Measurements from ENCODE around the gene FTSJ1. TPM values are rescaled to one million over a fixed set of nuclear protein-coding genes. Genes with fewer than 3 reads are reported as not detected.
"Not testable (repeated sequence)": the region's sequence is repeated elsewhere in the genome, so short reads cannot be mapped to it uniquely, and the experiment has no call there.

FTSJ1 gene, protein sequence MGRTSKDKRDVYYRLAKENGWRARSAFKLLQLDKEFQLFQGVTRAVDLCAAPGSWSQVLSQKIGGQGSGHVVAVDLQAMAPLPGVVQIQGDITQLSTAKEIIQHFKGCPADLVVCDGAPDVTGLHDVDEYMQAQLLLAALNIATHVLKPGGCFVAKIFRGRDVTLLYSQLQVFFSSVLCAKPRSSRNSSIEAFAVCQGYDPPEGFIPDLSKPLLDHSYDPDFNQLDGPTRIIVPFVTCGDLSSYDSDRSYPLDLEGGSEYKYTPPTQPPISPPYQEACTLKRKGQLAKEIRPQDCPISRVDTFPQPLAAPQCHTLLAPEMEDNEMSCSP
- 10 to 100 TPM; 51.4 to 64.9 (median 56.8) TPM for total RNA-seq
- total RNA-seq (2013), result 47.1 TPM
- total RNA-seq, result 49.7 to 147 (median 60.1) reads per million in 29 experiments

DNA sequence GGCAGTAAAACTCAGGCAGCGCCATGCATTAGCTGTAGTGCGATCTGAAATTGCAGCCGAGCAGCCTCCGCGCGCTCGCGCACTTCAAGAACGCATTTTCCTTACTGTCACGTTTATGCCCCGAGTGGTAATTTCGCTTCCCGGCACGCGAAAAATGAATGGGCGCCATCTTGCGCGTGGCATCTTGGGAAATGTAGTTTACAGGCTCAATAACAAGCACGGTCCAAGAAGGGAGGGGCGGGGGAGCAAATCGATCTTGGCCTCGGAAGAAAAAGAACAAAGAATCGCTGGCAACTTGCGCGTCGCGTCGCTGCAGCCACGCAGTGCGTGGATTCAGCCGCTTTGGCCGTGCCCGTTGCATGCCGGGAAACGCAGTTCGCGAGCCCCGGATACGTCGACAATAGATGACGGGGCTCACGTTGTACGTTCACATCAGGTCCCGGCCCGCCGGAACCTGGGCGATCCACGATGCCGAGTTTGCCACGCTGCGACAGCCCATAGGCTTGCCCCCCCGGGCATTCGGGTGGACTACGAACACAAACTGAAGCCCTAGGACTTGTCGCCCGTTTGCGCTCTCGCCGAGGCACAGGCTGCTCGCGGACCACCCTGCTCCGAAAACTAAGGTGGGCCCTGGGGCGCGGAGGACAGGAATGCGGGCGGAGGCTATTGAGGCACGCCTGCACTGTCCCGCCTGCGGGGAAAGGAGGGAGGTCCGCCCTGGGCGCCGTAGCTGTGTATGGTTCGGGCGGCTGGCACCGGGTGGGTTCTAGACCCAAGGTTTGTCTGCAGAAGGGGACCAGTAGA lies at the start of gene FTSJ1:
Gene FTSJ1 (plus strand): TSS at position 426 of the 804 bp plus-strand sequence. CDS start 1,849 bp downstream, outside the sequence.
- H3K9me3 Mint-ChIP-seq, result no peaks in the 10 kb centered on the region
- ChIA-PET POLR2A (no interaction called here), CTCF (no interaction called here)
- H3K4me1 ChIP-seq (ENCODE audit: control insufficient read depth in 1 of 2, extremely low read depth in 1 of 2, insufficient read depth in 2 of 2, low read length in 2 of 2), result peaks cover 4 to 16% of the 10 kb centered on the region in 2 experiments
- H3K36me3 Mint-ChIP-seq, result peaks cover 16% of the 10 kb centered on the region
- DNase-seq (peak; percentile 68 to 95 (median 90)), ATAC-seq (replicated peaks in 1 of 4) (peak; percentile 93 to 96 (median 95))
- WGBS (ENCODE audit: insufficient coverage), result 0% methylated on average over 41 of the region's 75 CpGs
- H3K4me3 ChIP-seq (ENCODE audit: control insufficient read depth in 1 of 2, extremely low read depth in 1 of 2, low read length in 1 of 2), result peak within 1 kb of the TSS; percentile 70 to 92
- H3K9me3 ChIP-seq, result no peaks in the 10 kb centered on the region
- peak within 1 kb of the TSS; percentile 72 for H3K27ac ChIP-seq (ENCODE audit: low read length)
- H3K36me3 ChIP-seq (ENCODE audit: control insufficient read depth in 2 of 2, extremely low read depth in 1 of 2, insufficient read depth in 1 of 2, low read length in 1 of 2), result peaks cover 0 to 10% of the 10 kb centered on the region in 2 donors
- H3K27me3 ChIP-seq (replicated peaks in 1 of 2; ENCODE audit: control insufficient read depth in 2 of 2, extremely low read depth in 1 of 2, insufficient read depth in 2 of 2, low read length in 1 of 2), result no peaks in the 10 kb centered on the region
- H3K27ac Mint-ChIP-seq, result peak within 1 kb of the TSS; percentile 87 to 93
- H3K4me3 Mint-ChIP-seq, result peak within 1 kb of the TSS; percentile 86 to 94 (median 89)
- H3K27me3 Mint-ChIP-seq, result peaks cover 0 to 12% of the 10 kb centered on the region in 2 donors
- H3K4me1 Mint-ChIP-seq, result peaks cover 20 to 32% (median 25%) of the 10 kb centered on the region in 3 donors

- not testable (repeated sequence) for H3K27me3 Mint-ChIP-seq, H3K36me3 Mint-ChIP-seq
- ATAC-seq (replicated peaks in 1 of 4), result peak in 2 of 4 experiments; percentile 50 to 53
Observed at GRCh38 chrX:48427027-48427716, 48.8 kb upstream of the FTSJ1 start.

DNA sequence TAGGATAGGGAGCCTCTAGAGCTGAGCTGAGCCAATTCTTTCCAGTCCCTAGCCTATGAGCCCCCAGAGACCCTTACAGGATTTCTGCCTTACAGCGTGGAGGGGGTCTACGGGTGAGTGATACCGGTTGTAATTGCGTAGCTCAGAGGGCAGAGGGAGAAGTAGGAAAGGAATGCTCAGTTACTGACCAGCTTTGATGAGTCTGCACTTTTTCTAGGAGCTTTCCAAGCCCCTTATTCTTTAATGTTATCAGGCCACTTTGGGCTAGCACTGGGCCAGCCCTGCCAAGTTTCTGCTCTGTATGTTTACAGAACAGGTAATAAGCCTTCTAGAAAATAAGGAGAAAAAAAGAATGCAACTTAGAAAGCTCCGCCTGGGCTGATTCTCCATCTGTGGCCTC lies 46.4 kb upstream of the FTSJ1 start:
- DNase-seq; H3K4me1 ChIP-seq (ENCODE audit: control insufficient read depth in 1 of 2, extremely low read depth in 1 of 2, insufficient read depth in 2 of 2, low read length in 2 of 2); H3K27me3 Mint-ChIP-seq; H3K27ac Mint-ChIP-seq; H3K36me3 ChIP-seq (ENCODE audit: control insufficient read depth in 2 of 2, extremely low read depth in 1 of 2, insufficient read depth in 1 of 2, low read length in 1 of 2); H3K9me3 ChIP-seq; H3K4me3 ChIP-seq (ENCODE audit: control insufficient read depth in 1 of 2, extremely low read depth in 1 of 2, low read length in 1 of 2); H3K27me3 ChIP-seq (replicated peaks in 1 of 2; ENCODE audit: control insufficient read depth in 2 of 2, extremely low read depth in 1 of 2, insufficient read depth in 2 of 2, low read length in 1 of 2); H3K4me3 Mint-ChIP-seq; CTCF ChIA-PET; H3K27ac ChIP-seq (ENCODE audit: low read length); ATAC-seq (replicated peaks in 1 of 4); POLR2A ChIA-PET; H3K9me3 Mint-ChIP-seq; H3K36me3 Mint-ChIP-seq: not testable (repeated sequence)
- no CpG with 5 or more reads among the region's 5 CpGs for WGBS (ENCODE audit: insufficient coverage)
- peaks cover 0 to 24% (median 4%) of the 10 kb centered on the region in 3 donors for H3K4me1 Mint-ChIP-seq

More at GRCh38 chrX:48427027-48427716, 48.8 kb upstream of the FTSJ1 start:
- H3K4me3 ChIP-seq (ENCODE audit: control insufficient read depth in 1 of 2, extremely low read depth in 1 of 2, low read length in 1 of 2); H3K4me3 Mint-ChIP-seq; H3K36me3 ChIP-seq (ENCODE audit: control insufficient read depth in 2 of 2, extremely low read depth in 1 of 2, insufficient read depth in 1 of 2, low read length in 1 of 2); H3K9me3 Mint-ChIP-seq; H3K9me3 ChIP-seq; H3K27ac ChIP-seq (ENCODE audit: low read length); H3K4me1 Mint-ChIP-seq; CTCF ChIA-PET; H3K27me3 ChIP-seq (replicated peaks in 1 of 2; ENCODE audit: control insufficient read depth in 2 of 2, extremely low read depth in 1 of 2, insufficient read depth in 2 of 2, low read length in 1 of 2); H3K4me1 ChIP-seq (ENCODE audit: control insufficient read depth in 1 of 2, extremely low read depth in 1 of 2, insufficient read depth in 2 of 2, low read length in 2 of 2); H3K27ac Mint-ChIP-seq; POLR2A ChIA-PET; DNase-seq: not testable (repeated sequence)
- no CpG with 5 or more reads among the region's 12 CpGs for WGBS (ENCODE audit: insufficient coverage)

GRCh38 chrX:48430166-48430565 lies 45.8 kb upstream of the FTSJ1 start:
- H3K9me3 Mint-ChIP-seq; H3K36me3 Mint-ChIP-seq; H3K27ac ChIP-seq (ENCODE audit: low read length); H3K36me3 ChIP-seq (ENCODE audit: control insufficient read depth in 2 of 2, extremely low read depth in 1 of 2, insufficient read depth in 1 of 2, low read length in 1 of 2); H3K9me3 ChIP-seq; H3K27ac Mint-ChIP-seq; H3K4me3 ChIP-seq (ENCODE audit: control insufficient read depth in 1 of 2, extremely low read depth in 1 of 2, low read length in 1 of 2); H3K4me3 Mint-ChIP-seq; POLR2A ChIA-PET; CTCF ChIA-PET; ATAC-seq (replicated peaks in 1 of 4); DNase-seq; H3K4me1 ChIP-seq (ENCODE audit: control insufficient read depth in 1 of 2, extremely low read depth in 1 of 2, insufficient read depth in 2 of 2, low read length in 2 of 2); H3K27me3 ChIP-seq (replicated peaks in 1 of 2; ENCODE audit: control insufficient read depth in 2 of 2, extremely low read depth in 1 of 2, insufficient read depth in 2 of 2, low read length in 1 of 2): not testable (repeated sequence)
- WGBS (ENCODE audit: insufficient coverage), result no CpG with 5 or more reads among the region's 4 CpGs
- H3K4me1 Mint-ChIP-seq, result peaks cover 0 to 27% (median 4%) of the 10 kb centered on the region in 3 donors
- peaks cover 0 to 13% of the 10 kb centered on the region in 2 donors for H3K27me3 Mint-ChIP-seq

GRCh38 chrX:48433713-48434112 lies 42.3 kb upstream of the FTSJ1 start:
- peak in 25 of 35 experiments; percentile 2 to 42 (median 10) for DNase-seq
- WGBS (ENCODE audit: insufficient coverage), result 55% methylated on average over 4 of the region's 13 CpGs
- H3K9me3 Mint-ChIP-seq, result not testable (repeated sequence)

DNA sequence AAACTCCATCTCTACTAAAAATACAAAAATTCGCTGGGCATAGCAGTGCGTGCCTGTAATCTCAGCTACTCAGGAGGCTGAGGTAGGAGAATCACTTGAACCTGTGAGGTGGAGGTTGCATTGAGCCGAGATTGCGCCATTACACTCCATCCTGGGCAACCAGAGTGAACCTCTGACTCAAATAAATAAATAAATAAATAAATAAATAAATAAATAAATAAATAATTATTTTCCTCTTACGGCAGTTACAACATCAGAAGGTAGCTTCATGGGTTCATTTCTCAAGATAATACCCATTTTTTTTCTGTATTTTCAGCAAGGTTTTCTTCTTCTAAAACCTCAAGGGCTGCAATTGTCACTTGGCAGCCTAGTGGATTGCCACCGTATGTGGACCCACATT lies 28.8 kb upstream of the FTSJ1 start:
- POLR2A ChIA-PET; CTCF ChIA-PET; H3K4me3 Mint-ChIP-seq; H3K27ac ChIP-seq (ENCODE audit: low read length); H3K36me3 Mint-ChIP-seq; H3K27ac Mint-ChIP-seq; H3K4me3 ChIP-seq (ENCODE audit: control insufficient read depth in 1 of 2, extremely low read depth in 1 of 2, low read length in 1 of 2); ATAC-seq (replicated peaks in 1 of 4); H3K4me1 ChIP-seq (ENCODE audit: control insufficient read depth in 1 of 2, extremely low read depth in 1 of 2, insufficient read depth in 2 of 2, low read length in 2 of 2); DNase-seq; H3K36me3 ChIP-seq (ENCODE audit: control insufficient read depth in 2 of 2, extremely low read depth in 1 of 2, insufficient read depth in 1 of 2, low read length in 1 of 2); H3K9me3 Mint-ChIP-seq; H3K27me3 ChIP-seq (replicated peaks in 1 of 2; ENCODE audit: control insufficient read depth in 2 of 2, extremely low read depth in 1 of 2, insufficient read depth in 2 of 2, low read length in 1 of 2); H3K9me3 ChIP-seq; H3K4me1 Mint-ChIP-seq: not testable (repeated sequence)
- WGBS (ENCODE audit: insufficient coverage), result 100% methylated on average over 1 of the region's 6 CpGs
- H3K27me3 Mint-ChIP-seq, result peaks cover 0 to 19% of the 10 kb centered on the region in 2 donors

More at GRCh38 chrX:48433713-48434112, 42.3 kb upstream of the FTSJ1 start:
- H3K27ac ChIP-seq (ENCODE audit: low read length); H3K36me3 ChIP-seq (ENCODE audit: control insufficient read depth in 2 of 2, extremely low read depth in 1 of 2, insufficient read depth in 1 of 2, low read length in 1 of 2); H3K9me3 ChIP-seq; POLR2A ChIA-PET; CTCF ChIA-PET; H3K27me3 ChIP-seq (replicated peaks in 1 of 2; ENCODE audit: control insufficient read depth in 2 of 2, extremely low read depth in 1 of 2, insufficient read depth in 2 of 2, low read length in 1 of 2); H3K4me1 ChIP-seq (ENCODE audit: control insufficient read depth in 1 of 2, extremely low read depth in 1 of 2, insufficient read depth in 2 of 2, low read length in 2 of 2); H3K4me3 ChIP-seq (ENCODE audit: control insufficient read depth in 1 of 2, extremely low read depth in 1 of 2, low read length in 1 of 2); H3K36me3 Mint-ChIP-seq; ATAC-seq (replicated peaks in 1 of 4): not testable (repeated sequence)
- Mint-ChIP-seq H3K27me3 (peaks cover 0 to 18% of the 10 kb centered on the region in 2 donors), H3K27ac (peak overlapping the region in 1 of 2 donors; percentile 23), H3K4me1 (peaks cover 0 to 26% (median 4%) of the 10 kb centered on the region in 3 donors), H3K4me3 (peak overlapping the region in 1 of 3 donors; percentile 30)
